Upper lobe of left lung (tissue), 6 donors: ENCODE data around the gene CUX1. TPM values are rescaled to one million over a fixed set of nuclear protein-coding genes. Genes with fewer than 3 reads are reported as not detected.

Source experiments
- ATAC-seq, 2 donors: fragments of 200-7000 bp; cut with Tn5 transposase; one replicate each; pipeline ENCODE4 v1.9.1; 2022; ENCODE audit warnings: mild to moderate bottlenecking in 2 of 2, moderate library complexity in 2 of 2; ENCODE audit not compliant: low FRiP score in 2 of 2
- DNase-seq, 2 donors: peaks; one replicate each; pipeline ENCODE4 v3.0.0-alpha.2; 2019 to 2020
- H3K27ac ChIP-seq, 4 donors: fragments of 200-600 bp; sonication (generic); one replicate each; pipeline ENCODE4 v1.5.1; 2016 to 2019
- H3K27me3 ChIP-seq, 4 donors: fragments of 200-600 bp; sonication (generic); one replicate each; pipeline ENCODE4 v1.5.1; 2017 to 2019
- H3K36me3 ChIP-seq, 4 donors: fragments of 200-600 bp; sonication (generic); one replicate each; pipeline ENCODE4 v1.5.1; 2016 to 2019
- H3K4me1 ChIP-seq, 4 donors: fragments of 200-600 bp; sonication (generic); one replicate each; pipeline ENCODE4 v1.5.1; 2018 to 2019
- H3K4me3 ChIP-seq, 4 donors: fragments of 200-600 bp; sonication (generic); one replicate each; pipeline ENCODE4 v1.5.1; 2017 to 2019; ENCODE audit warnings: mild to moderate bottlenecking in 2 of 4, moderate library complexity in 1 of 4
- H3K9me3 ChIP-seq, 4 donors: fragments of 200-600 bp; sonication (generic); one replicate each; pipeline ENCODE4 v1.5.1; 2018 to 2019
- CTCF ChIP-seq, 6 experiments: fragments of 450-650 bp in 4 of 6; fragments of 200-600 bp in 2 of 6; sonication (generic) in 2 of 6; IDR thresholded peaks; one replicate each; pipeline ENCODE4 v1.5.1; 2016 to 2019; ENCODE audit warnings: antibody characterized with exemption in 6 of 6
- EP300 ChIP-seq, 4 donors: sonication (generic); formaldehyde crosslinking; IDR thresholded peaks; one replicate each; pipeline ENCODE4 v1.5.1; 2017; ENCODE audit warnings: antibody characterized with exemption in 4 of 4, control low read depth in 2 of 4
- POLR2A ChIP-seq, 4 donors: fragments of 450-650 bp; IDR thresholded peaks; one replicate each; pipeline ENCODE4 v1.5.1; 2016 to 2017; ENCODE audit warnings: antibody characterized with exemption in 4 of 4, mild to moderate bottlenecking in 2 of 4
- POLR2AphosphoS5 ChIP-seq, 2 donors: sonication (generic); formaldehyde crosslinking; IDR thresholded peaks; one replicate each; pipeline ENCODE4 v1.5.1; 2017; ENCODE audit warnings: antibody characterized with exemption in 2 of 2
- WGBS, 2 donors: methylation state at CpG; one replicate each; pipeline ENCODE4 v1.1.5; 2017 to 2018; 5-methylcytosine and 5-hydroxymethylcytosine counted together
- total RNA-seq, 6 donors: library from RNA; depleted of rRNA in 4 of 6; stranded (reverse); fragments of >200 nt in 4 of 6; gene quantifications; one replicate each; pipeline versions ENCODE4 v1.1.0 to v1.2.1, GENCODE V29; 2016 to 2021
- donor health status: DM: no; HTN: no; CAD: no; lungs with moderate emphysema.
- donor health status: DM: no; HTN: yes; CAD: no; lungs with severe emphysema.

The CUX1 gene
- total RNA-seq, 6 donors from 2014 or later = 106 to 188 (median 115) TPM

DNA sequence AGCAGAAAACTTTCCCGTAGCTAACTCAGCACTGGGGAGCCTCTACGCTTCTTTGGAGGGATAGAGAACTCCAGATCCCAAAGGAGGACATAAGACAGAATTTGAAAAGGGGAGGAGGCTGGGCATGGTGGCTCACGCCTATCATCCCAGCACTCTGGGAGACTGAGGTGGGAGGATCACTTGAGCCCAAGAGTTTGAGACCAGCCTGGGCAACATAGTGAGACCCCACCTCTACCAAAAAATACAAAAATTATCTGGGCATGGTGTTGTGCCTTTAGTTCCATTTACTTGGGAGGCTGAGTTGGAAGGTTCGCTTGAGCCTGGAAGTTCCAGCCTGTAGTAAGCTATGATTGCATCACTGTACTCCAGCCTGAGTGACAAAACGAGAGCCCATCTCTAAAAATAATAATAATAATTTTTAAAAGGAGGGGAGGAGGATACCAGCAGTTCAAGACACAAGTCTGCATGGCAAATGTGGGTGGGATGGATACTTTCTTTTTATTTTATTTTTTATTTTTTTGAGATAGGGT is 303.3 kb downstream of the CUX1 start:
- Histone ChIP-seq H3K9me3 (no peaks in the 10 kb centered on the region), H3K4me1 (peaks cover 18 to 23% (median 19%) of the 10 kb centered on the region in 4 donors), H3K27me3 (no peaks in the 10 kb centered on the region), H3K4me3 (no peak overlapping the region), H3K27ac (no peak overlapping the region), H3K36me3 (peaks cover 3 to 19% (median 15%) of the 10 kb centered on the region in 4 donors)
- no peak for TF ChIP-seq EP300 (IDR thresholded peaks at IDR 0.05)
- ATAC-seq (no peak), DNase-seq (no peak)
- WGBS, 2 donors = 74 to 82% methylated on average over 5 of the region's 5 CpGs

DNA sequence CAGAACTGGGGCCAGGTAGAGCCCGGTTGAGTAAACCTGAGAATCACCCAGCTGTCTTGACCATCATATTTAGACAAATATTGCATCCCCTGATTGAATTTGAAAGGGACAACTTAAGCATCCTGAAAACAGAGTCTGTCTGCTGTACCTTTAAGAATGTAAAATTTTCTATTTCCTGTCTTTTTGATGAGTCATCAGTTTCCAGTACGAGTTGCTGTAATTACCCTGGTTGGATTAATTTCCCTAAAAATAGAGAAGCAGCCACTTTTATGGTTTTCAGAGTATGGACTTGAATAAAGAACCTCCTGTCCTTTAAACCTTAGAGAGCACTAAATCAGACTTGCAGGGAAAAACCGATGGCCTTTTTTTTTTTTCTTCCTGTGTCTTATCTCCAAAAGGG is 304.6 kb downstream of the CUX1 start:
- Histone ChIP-seq H3K4me3 (no peak overlapping the region), H3K27me3 (no peaks in the 10 kb centered on the region), H3K4me1 (peaks cover 18 to 23% (median 19%) of the 10 kb centered on the region in 4 donors), H3K9me3 (no peaks in the 10 kb centered on the region), H3K36me3 (peaks cover 0 to 9% (median 6%) of the 10 kb centered on the region in 4 donors), H3K27ac (peak overlapping the region; percentile 10 to 74 (median 56))
- no peak for TF ChIP-seq POLR2A (IDR thresholded peaks at IDR 0.05)
- TF ChIP-seq EP300 (IDR thresholded peaks at IDR 0.05) = no peak
- TF ChIP-seq POLR2AphosphoS5 (IDR thresholded peaks at IDR 0.05) = no peak
- no peak for TF ChIP-seq CTCF (IDR thresholded peaks at IDR 0.05)
- ATAC-seq = no peak
- WGBS, 2 donors = 31 to 34% methylated on average over 3 of the region's 3 CpGs
- no peak for DNase-seq

GRCh38 chr7:102125127-102125596 is 307.7 kb downstream of the CUX1 start:
- Histone ChIP-seq H3K4me3 (no peak overlapping the region), H3K36me3 (peaks cover 0 to 6% (median 0%) of the 10 kb centered on the region in 4 donors), H3K27ac (peak overlapping the region; percentile 53 to 66 (median 58)), H3K9me3 (no peaks in the 10 kb centered on the region), H3K27me3 (no peaks in the 10 kb centered on the region), H3K4me1 (peaks cover 18 to 23% (median 19%) of the 10 kb centered on the region in 4 donors)
- DNase-seq (peak; percentile 81 to 93), ATAC-seq (peak; percentile 91 to 95)
- TF ChIP-seq CTCF (IDR thresholded peaks at IDR 0.05) (peak in 2 of 6 experiments; percentile 8 to 14), POLR2AphosphoS5 (IDR thresholded peaks at IDR 0.05) (peak; percentile 28 to 60), EP300 (IDR thresholded peaks at IDR 0.05) (peak in 1 of 4 donors; percentile 55), POLR2A (IDR thresholded peaks at IDR 0.05) (no peak)
- WGBS, 2 donors = 62 to 76% methylated on average over 12 to 17 of the region's 17 CpGs

- ATAC-seq (no peak), DNase-seq (peak in 1 of 2 donors; percentile 61)
- WGBS, 2 donors = 83 to 92% methylated on average over 9 to 10 of the region's 11 CpGs
- H3K4me3 ChIP-seq = no peak overlapping the region
- peaks cover 0 to 6% (median 0%) of the 10 kb centered on the region in 4 donors for H3K36me3 ChIP-seq
- H3K27me3 ChIP-seq = no peaks in the 10 kb centered on the region
- H3K4me1 ChIP-seq = peaks cover 0 to 6% (median 2%) of the 10 kb centered on the region in 4 donors
- no peaks in the 10 kb centered on the region for H3K9me3 ChIP-seq
- no peak overlapping the region for H3K27ac ChIP-seq
- no peak for TF ChIP-seq CTCF (IDR thresholded peaks at IDR 0.05)
- no peak for TF ChIP-seq POLR2A (IDR thresholded peaks at IDR 0.05)
- no peak for TF ChIP-seq EP300 (IDR thresholded peaks at IDR 0.05)
Measured at GRCh38 chr7:102128303-102128702, 310.9 kb downstream of the CUX1 start.

DNA sequence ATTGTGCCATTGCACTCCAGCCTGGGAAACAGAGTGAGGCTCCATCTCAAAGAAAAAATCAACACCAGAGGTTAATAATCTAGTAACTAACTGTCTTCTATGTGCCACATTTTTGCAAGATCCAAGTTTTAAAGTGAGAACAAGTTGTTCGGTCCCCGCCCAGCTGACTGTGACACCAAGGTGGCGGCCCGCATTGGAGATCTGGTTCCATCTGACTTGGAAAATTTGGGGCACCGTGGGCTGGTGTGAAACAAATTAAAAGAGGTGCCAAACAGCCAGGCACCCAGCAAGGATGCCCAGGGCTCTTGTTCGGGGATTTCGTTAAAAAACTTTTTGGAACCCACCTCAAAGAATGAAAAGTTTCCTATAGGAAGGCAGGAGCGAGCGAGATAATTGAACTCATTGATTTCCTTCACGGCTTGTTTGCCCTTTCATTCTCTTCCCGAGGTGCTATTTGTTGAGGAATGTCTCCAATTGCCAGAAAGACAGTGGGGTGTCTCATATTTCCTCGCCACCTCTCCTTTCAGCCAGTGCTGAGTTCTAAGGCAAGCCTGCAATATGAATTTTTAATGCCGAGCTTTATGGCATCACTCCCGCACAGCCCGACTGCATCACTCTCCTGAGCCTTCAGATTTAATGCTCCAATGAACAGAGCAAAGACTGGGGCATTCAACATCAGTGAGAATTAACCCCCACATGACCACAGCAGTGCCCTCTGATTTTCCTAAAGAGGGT is 312.4 kb downstream of the CUX1 start:
- Histone ChIP-seq H3K27ac (no peak overlapping the region), H3K4me1 (peaks cover 0 to 11% (median 1%) of the 10 kb centered on the region in 4 donors), H3K4me3 (no peak overlapping the region), H3K27me3 (no peaks in the 10 kb centered on the region), H3K9me3 (no peaks in the 10 kb centered on the region), H3K36me3 (peaks cover 0 to 6% (median 0%) of the 10 kb centered on the region in 4 donors)
- TF ChIP-seq EP300 (IDR thresholded peaks at IDR 0.05) = no peak
- no peak for TF ChIP-seq POLR2AphosphoS5 (IDR thresholded peaks at IDR 0.05)
- TF ChIP-seq CTCF (IDR thresholded peaks at IDR 0.05) = no peak
- no peak for TF ChIP-seq POLR2A (IDR thresholded peaks at IDR 0.05)
- DNase-seq (no peak), ATAC-seq (no peak)
- WGBS, 2 donors = 87 to 90% methylated on average over 15 of the region's 15 CpGs
